IPS-18c (cell line): Measurements from ENCODE around the gene SRSF6.
A peak's percentile ranks its signal among the peaks of the same experiment; 100 is the strongest.
"Not testable (repeated sequence)": the region's sequence is repeated elsewhere in the genome, so short reads cannot be mapped to it uniquely, and the experiment has no call there.

Source experiments
- H3K4me3 ChIP-seq: 2 replicates; pipeline ENCODE4 v1.7.0; 2013; ENCODE audit warnings: low read depth, mild to moderate bottlenecking, low read length, moderate library complexity; ENCODE audit not compliant: insufficient read depth
- H3K9me3 ChIP-seq: one replicate; pipeline ENCODE4 v1.6.1; 2013; ENCODE audit warnings: mild to moderate bottlenecking, low read length, moderate library complexity; ENCODE audit not compliant: control insufficient read depth, insufficient read depth

SRSF6 gene

GRCh38 chr20:43462660-43463526 is 5.2 kb downstream of the SRSF6 start:
- H3K9me3 ChIP-seq, result no peaks in the 10 kb centered on the region
- H3K4me3 ChIP-seq, result no peak overlapping the region

- Histone ChIP-seq H3K4me3 (no peak overlapping the region), H3K9me3 (no peaks in the 10 kb centered on the region)
Measured at GRCh38 chr20:43463527-43464218, 6.0 kb downstream of the SRSF6 start.

GRCh38 chr20:43464219-43464790 is 6.6 kb downstream of the SRSF6 start:
- Histone ChIP-seq H3K4me3 (no peak overlapping the region), H3K9me3 (no peaks in the 10 kb centered on the region)

- no peaks in the 10 kb centered on the region for H3K9me3 ChIP-seq
- no peak overlapping the region for H3K4me3 ChIP-seq
Measured at GRCh38 chr20:43465625-43465943, 7.9 kb downstream of the SRSF6 start.

- Histone ChIP-seq H3K4me3 (no peak overlapping the region), H3K9me3 (no peaks in the 10 kb centered on the region)
Measured at GRCh38 chr20:43467589-43467988, 9.9 kb downstream of the SRSF6 start.

- Histone ChIP-seq H3K9me3 (no peaks in the 10 kb centered on the region), H3K4me3 (no peak overlapping the region)
Measured at GRCh38 chr20:43472671-43473380, 15.1 kb downstream of the SRSF6 start.

- Histone ChIP-seq H3K4me3 (no peak overlapping the region), H3K9me3 (no peaks in the 10 kb centered on the region)
Measured at GRCh38 chr20:43473381-43473704, 15.6 kb downstream of the SRSF6 start.

GRCh38 chr20:43477193-43477592 is 19.5 kb downstream of the SRSF6 start:
- Histone ChIP-seq H3K4me3 (no peak overlapping the region), H3K9me3 (no peaks in the 10 kb centered on the region)

GRCh38 chr20:43477619-43478018 is 19.9 kb downstream of the SRSF6 start:
- Histone ChIP-seq H3K9me3 (no peaks in the 10 kb centered on the region), H3K4me3 (no peak overlapping the region)

- Histone ChIP-seq H3K4me3 (no peak overlapping the region), H3K9me3 (peaks cover 4% of the 10 kb centered on the region)
Measured at GRCh38 chr20:43490038-43490437, 32.3 kb downstream of the SRSF6 start.

GRCh38 chr20:43492101-43492500 is 34.4 kb downstream of the SRSF6 start:
- H3K9me3 ChIP-seq, result peaks cover 2% of the 10 kb centered on the region
- H3K4me3 ChIP-seq, result no peak overlapping the region

- no peaks in the 10 kb centered on the region for H3K9me3 ChIP-seq
- no peak overlapping the region for H3K4me3 ChIP-seq
Measured at GRCh38 chr20:43495388-43495787, 37.7 kb downstream of the SRSF6 start.

- H3K9me3 ChIP-seq, H3K4me3 ChIP-seq: not testable (repeated sequence)
Measured at GRCh38 chr20:43502021-43502420, 44.3 kb downstream of the SRSF6 start.

GRCh38 chr20:43506238-43506637 is 48.5 kb downstream of the SRSF6 start:
- Histone ChIP-seq H3K9me3 (peaks cover 3% of the 10 kb centered on the region), H3K4me3 (no peak overlapping the region)

- Histone ChIP-seq H3K4me3 (peak within 1 kb of the TSS; percentile 80), H3K9me3 (peaks cover 3% of the 10 kb centered on the region)
Measured at GRCh38 chr20:43507150-43508080, 49.7 kb downstream of the SRSF6 start, which contains the start of gene L3MBTL1. TSS of gene L3MBTL1 (plus strand) at chr20:43507697. CDS start at chr20:43513504, 5,807 bp downstream.

GRCh38 chr20:43508106-43508505 is 50.4 kb downstream of the SRSF6 start:
- Histone ChIP-seq H3K4me3 (peak overlapping the region; percentile 80; the same call in 1 of the 2 replicates), H3K9me3 (peaks cover 3% of the 10 kb centered on the region)

- H3K4me3 ChIP-seq, result peak overlapping the region; percentile 80; the same call in 1 of the 2 replicates
- peaks cover 3% of the 10 kb centered on the region for H3K9me3 ChIP-seq
Measured at GRCh38 chr20:43508604-43509040, 50.9 kb downstream of the SRSF6 start.
